CD4-positive, CD25-positive, alpha-beta regulatory T cell (primary cell): Measurements from ENCODE around the gene DBNL. TPM values are rescaled to one million over a fixed set of nuclear protein-coding genes. Genes with fewer than 3 reads are reported as not detected.
A peak's percentile ranks its signal among the peaks of the same experiment; 100 is the strongest.

Experiments used
- ATAC-seq, 2 donors: fragments of 150-1000 bp; cut with Tn5 transposase; one replicate each; pipeline ENCODE4 v1.10.0; 2021; ENCODE audit warnings: low read depth in 2 of 2, moderate number of reproducible peaks in 2 of 2, moderate library complexity in 1 of 2
- DNase-seq, 3 donors: peaks; one replicate each; pipeline versions ENCODE4 v3.0.0 to v3.0.0-alpha.2; 2012 to 2022; ENCODE audit warnings: mixed read lengths in 1 of 3
- H3K27ac ChIP-seq: one replicate; pipeline ENCODE4 v1.7.0; 2013; ENCODE audit warnings: mild to moderate bottlenecking, low read length; ENCODE audit not compliant: insufficient read depth, poor library complexity, severe bottlenecking
- H3K27me3 ChIP-seq: one replicate; pipeline ENCODE4 v1.7.0; 2013; ENCODE audit warnings: low read length; ENCODE audit not compliant: control insufficient read depth, insufficient read depth
- H3K36me3 ChIP-seq: one replicate; pipeline ENCODE4 v1.7.0; 2013; ENCODE audit warnings: mild to moderate bottlenecking, low read length, moderate library complexity; ENCODE audit not compliant: control insufficient read depth, insufficient read depth
- H3K4me1 ChIP-seq: 2 replicates; pipeline ENCODE4 v1.7.0; 2013; ENCODE audit warnings: mild to moderate bottlenecking, low read length; ENCODE audit not compliant: insufficient read depth, control insufficient read depth, poor library complexity, severe bottlenecking
- H3K4me3 ChIP-seq: one replicate; pipeline ENCODE4 v1.7.0; 2013; ENCODE audit warnings: low read depth, mild to moderate bottlenecking, low read length, moderate library complexity
- H3K9me3 ChIP-seq, 2 experiments: 1 replicate in 1 of 2; 2 replicates in 1 of 2; pipeline ENCODE4 v1.7.0; 2013; ENCODE audit warnings: low read length in 2 of 2, mild to moderate bottlenecking in 1 of 2, moderate library complexity in 1 of 2; ENCODE audit not compliant: control insufficient read depth in 2 of 2
- H3K27ac Mint-ChIP-seq, 3 donors: one replicate each; pipeline ENCODE4 v1.8.0; 2020 to 2022; ENCODE audit warnings: mild to moderate bottlenecking in 3 of 3, mixed read lengths in 3 of 3, moderate library complexity in 2 of 3
- H3K27me3 Mint-ChIP-seq: one replicate; pipeline ENCODE4 v1.8.0; 2022; ENCODE audit warnings: mild to moderate bottlenecking, mixed read lengths
- H3K36me3 Mint-ChIP-seq: one replicate; pipeline ENCODE4 v1.8.0; 2020; ENCODE audit warnings: mixed read lengths
- H3K4me1 Mint-ChIP-seq, 4 donors: one replicate each; pipeline ENCODE4 v1.8.0; 2020 to 2022; ENCODE audit warnings: mixed read lengths in 4 of 4, mild to moderate bottlenecking in 1 of 4
- H3K4me3 Mint-ChIP-seq, 4 donors: one replicate each; pipeline ENCODE4 v1.8.0; 2020 to 2022; ENCODE audit warnings: mild to moderate bottlenecking in 4 of 4, mixed read lengths in 4 of 4, moderate library complexity in 3 of 4
- H3K9me3 Mint-ChIP-seq, 7 donors: one replicate each; pipeline ENCODE4 v1.8.0; 2020 to 2022; ENCODE audit warnings: mixed read lengths in 7 of 7, mild to moderate bottlenecking in 3 of 7, moderate library complexity in 2 of 7
- polyA plus RNA-seq, 4 donors: library from polyadenylated mRNA; unstranded; fragments of 300-500 nt; fragmentation: Illumina TruSeq; gene quantifications; one replicate each; pipeline ENCODE4 v1.2.3, GENCODE V29; 2021
- total RNA-seq: library from RNA; stranded (reverse); gene quantifications from one replicate; pipeline ENCODE4 v1.2.3, GENCODE V29; 2022

DBNL gene
- total and polyA plus RNA-seq, 5 donors from 2014 or later = 104 to 206 (median 167) TPM

- DNase-seq = peak; percentile 26 to 57 (median 39)
- H3K27me3 Mint-ChIP-seq = no peaks in the 10 kb centered on the region
- no peak overlapping the region for H3K4me3 Mint-ChIP-seq
- H3K36me3 ChIP-seq = peaks cover 41% of the 10 kb centered on the region
- H3K27ac ChIP-seq = no peak overlapping the region
- no peaks in the 10 kb centered on the region for H3K27me3 ChIP-seq
- no peaks in the 10 kb centered on the region for H3K4me1 ChIP-seq
- H3K9me3 ChIP-seq = no peaks in the 10 kb centered on the region
- ATAC-seq = peak; percentile 33 to 39
- H3K36me3 Mint-ChIP-seq = peaks cover 11% of the 10 kb centered on the region
- H3K4me3 ChIP-seq = no peak overlapping the region
- peaks cover 0 to 1% (median 0%) of the 10 kb centered on the region in 7 donors for H3K9me3 Mint-ChIP-seq
- peak overlapping the region; percentile 38 to 90 (median 78) for H3K27ac Mint-ChIP-seq
- H3K4me1 Mint-ChIP-seq = peaks cover 0 to 28% (median 7%) of the 10 kb centered on the region in 4 donors
Observed at GRCh38 chr7:44072364-44073231, 28.1 kb downstream of the DBNL start.

DNA sequence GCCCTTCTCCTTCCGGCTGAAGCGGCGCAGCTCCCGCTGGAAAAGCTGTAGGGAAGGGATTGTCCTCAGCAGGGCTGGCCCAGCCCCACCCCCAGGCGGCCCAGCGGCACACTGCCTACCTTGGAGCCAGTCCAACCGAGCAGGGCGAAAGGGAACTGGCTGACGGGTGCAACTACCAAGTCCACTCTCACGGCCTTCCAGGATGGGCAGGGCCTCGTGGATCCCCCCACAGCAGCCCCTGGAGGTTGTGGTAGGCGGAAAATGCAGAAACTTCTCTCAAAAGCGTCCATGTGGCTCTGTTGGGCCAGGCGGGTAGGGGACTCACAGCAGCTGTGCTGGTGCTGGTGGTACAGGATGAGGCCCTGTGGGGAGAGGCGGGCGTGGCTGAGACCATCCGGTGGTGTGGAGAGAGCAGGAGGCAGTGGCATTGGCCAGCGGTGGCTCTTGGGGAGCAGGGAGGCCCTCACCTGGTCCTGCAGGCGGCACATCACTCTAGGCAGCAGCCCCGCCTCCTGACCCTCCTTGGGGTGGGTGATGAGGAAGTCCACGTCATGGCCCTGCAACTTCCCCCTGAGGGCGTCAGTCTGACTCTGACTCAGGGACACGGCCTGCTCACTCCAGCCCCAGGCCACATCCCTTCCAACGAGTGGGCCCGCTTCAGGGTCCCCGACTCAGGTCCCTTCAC lies 29.3 kb downstream of the DBNL start:
- no peak overlapping the region for H3K4me3 ChIP-seq
- H3K27me3 Mint-ChIP-seq = no peaks in the 10 kb centered on the region
- DNase-seq (peak in 1 of 3 donors; percentile 40), ATAC-seq (peak; percentile 59 to 74)
- H3K36me3 Mint-ChIP-seq = peaks cover 15% of the 10 kb centered on the region
- H3K27ac ChIP-seq = peak overlapping the region; percentile 47
- peaks cover 0 to 31% (median 10%) of the 10 kb centered on the region in 4 donors for H3K4me1 Mint-ChIP-seq
- H3K9me3 Mint-ChIP-seq = peaks cover 0 to 1% (median 0%) of the 10 kb centered on the region in 7 donors
- no peaks in the 10 kb centered on the region for H3K27me3 ChIP-seq
- H3K4me1 ChIP-seq = no peaks in the 10 kb centered on the region
- no peak overlapping the region for H3K27ac Mint-ChIP-seq
- peak overlapping the region in 1 of 4 donors; percentile 58 for H3K4me3 Mint-ChIP-seq
- H3K36me3 ChIP-seq = peaks cover 53% of the 10 kb centered on the region
- H3K9me3 ChIP-seq = no peaks in the 10 kb centered on the region

DNA sequence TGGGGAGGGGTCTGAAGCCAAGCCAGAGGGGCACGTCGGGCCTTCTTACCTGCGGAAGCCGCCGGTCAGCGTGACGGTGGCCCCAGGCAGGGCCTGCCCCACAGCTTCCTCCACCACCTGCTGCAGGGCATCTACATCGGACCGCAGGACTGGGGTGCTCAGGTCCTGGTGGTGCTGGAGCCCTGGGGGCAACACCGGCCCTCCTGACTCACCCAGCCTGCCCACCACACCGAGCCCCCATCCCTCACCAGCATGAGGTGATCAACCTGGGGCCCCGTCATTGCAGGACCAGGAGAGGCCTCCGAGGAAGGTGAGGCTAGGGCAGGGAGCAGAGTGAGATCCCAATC lies 29.8 kb downstream of the DBNL start:
- Histone ChIP-seq H3K36me3 (peaks cover 57% of the 10 kb centered on the region), H3K4me3 (no peak overlapping the region), H3K9me3 (no peaks in the 10 kb centered on the region), H3K27me3 (no peaks in the 10 kb centered on the region), H3K4me1 (no peaks in the 10 kb centered on the region), H3K27ac (peak overlapping the region; percentile 47)
- H3K27me3 Mint-ChIP-seq = no peaks in the 10 kb centered on the region
- H3K4me3 Mint-ChIP-seq = no peak overlapping the region
- ATAC-seq (no peak), DNase-seq (no peak)
- peaks cover 15% of the 10 kb centered on the region for H3K36me3 Mint-ChIP-seq
- peaks cover 0 to 31% (median 10%) of the 10 kb centered on the region in 4 donors for H3K4me1 Mint-ChIP-seq
- H3K9me3 Mint-ChIP-seq = peaks cover 0 to 1% (median 0%) of the 10 kb centered on the region in 7 donors
- no peak overlapping the region for H3K27ac Mint-ChIP-seq

DNA sequence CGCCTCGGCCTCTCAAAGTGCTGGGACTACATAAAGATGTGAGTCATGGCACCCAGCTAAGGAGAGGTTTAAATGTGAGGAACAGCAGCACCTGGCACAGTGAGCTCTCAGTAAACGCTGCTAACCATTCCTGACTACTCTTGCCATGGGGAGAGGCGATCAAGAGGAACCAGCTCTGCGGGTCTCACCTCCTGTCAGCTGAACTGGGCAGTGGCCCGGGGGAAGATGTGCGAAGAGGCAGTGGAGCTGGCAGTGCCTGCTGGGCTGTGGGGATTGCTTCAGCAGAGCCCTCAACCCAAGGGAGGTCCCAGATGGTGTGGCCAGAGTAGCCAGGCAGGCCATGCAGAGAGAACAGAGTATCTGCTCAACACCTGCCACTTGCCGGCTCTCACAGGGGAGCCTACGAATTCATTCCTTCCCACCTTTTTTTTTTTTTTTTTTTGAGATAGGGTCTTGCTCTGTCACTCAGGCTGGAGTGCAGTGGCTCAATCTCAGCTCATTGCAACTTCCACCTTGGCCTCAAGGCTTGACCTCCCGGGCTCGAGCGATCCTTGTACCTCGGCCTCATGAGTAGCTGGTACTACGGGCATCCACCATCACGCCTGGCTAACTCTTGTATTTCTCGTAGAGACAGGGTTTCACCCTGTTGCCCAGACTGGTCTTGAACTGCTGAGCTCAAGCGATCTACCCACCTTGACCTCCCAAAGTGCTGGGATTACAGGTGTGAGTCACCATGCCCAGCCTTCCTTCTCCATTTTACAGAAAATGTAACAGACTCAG lies 31.0 kb downstream of the DBNL start:
- Histone ChIP-seq H3K27ac (no peak overlapping the region), H3K36me3 (peaks cover 67% of the 10 kb centered on the region), H3K4me1 (peaks cover 6% of the 10 kb centered on the region), H3K9me3 (no peaks in the 10 kb centered on the region), H3K27me3 (no peaks in the 10 kb centered on the region), H3K4me3 (no peak overlapping the region)
- Mint-ChIP-seq H3K4me3 (peak overlapping the region in 1 of 4 donors; percentile 21), H3K4me1 (peaks cover 0 to 39% (median 10%) of the 10 kb centered on the region in 4 donors), H3K9me3 (peaks cover 0 to 1% (median 0%) of the 10 kb centered on the region in 7 donors), H3K27ac (no peak overlapping the region), H3K27me3 (no peaks in the 10 kb centered on the region), H3K36me3 (peaks cover 15% of the 10 kb centered on the region)
- DNase-seq = no peak
- no peak for ATAC-seq

GRCh38 chr7:44076101-44076895 lies 31.8 kb downstream of the DBNL start:
- H3K9me3 ChIP-seq = no peaks in the 10 kb centered on the region
- H3K4me3 Mint-ChIP-seq = no peak overlapping the region
- no peak overlapping the region for H3K4me3 ChIP-seq
- ATAC-seq = no peak
- H3K9me3 Mint-ChIP-seq = peaks cover 0 to 1% (median 0%) of the 10 kb centered on the region in 7 donors
- H3K27me3 Mint-ChIP-seq = no peaks in the 10 kb centered on the region
- DNase-seq = no peak
- peaks cover 69% of the 10 kb centered on the region for H3K36me3 ChIP-seq
- H3K4me1 Mint-ChIP-seq = peaks cover 4 to 47% (median 15%) of the 10 kb centered on the region in 4 donors
- H3K27ac Mint-ChIP-seq = no peak overlapping the region
- no peaks in the 10 kb centered on the region for H3K27me3 ChIP-seq
- peaks cover 19% of the 10 kb centered on the region for H3K36me3 Mint-ChIP-seq
- H3K4me1 ChIP-seq = peaks cover 14% of the 10 kb centered on the region
- no peak overlapping the region for H3K27ac ChIP-seq

GRCh38 chr7:44077061-44077460 lies 32.6 kb downstream of the DBNL start:
- H3K4me3 Mint-ChIP-seq = no peak overlapping the region
- no peaks in the 10 kb centered on the region for H3K9me3 ChIP-seq
- no peak overlapping the region for H3K27ac Mint-ChIP-seq
- peaks cover 0 to 1% (median 0%) of the 10 kb centered on the region in 7 donors for H3K9me3 Mint-ChIP-seq
- H3K36me3 Mint-ChIP-seq = peaks cover 20% of the 10 kb centered on the region
- peaks cover 20% of the 10 kb centered on the region for H3K4me1 ChIP-seq
- H3K4me3 ChIP-seq = no peak overlapping the region
- H3K27ac ChIP-seq = no peak overlapping the region
- ATAC-seq (no peak), DNase-seq (no peak)
- H3K27me3 Mint-ChIP-seq = no peaks in the 10 kb centered on the region
- H3K4me1 Mint-ChIP-seq = peaks cover 6 to 49% (median 18%) of the 10 kb centered on the region in 4 donors
- no peaks in the 10 kb centered on the region for H3K27me3 ChIP-seq
- peaks cover 69% of the 10 kb centered on the region for H3K36me3 ChIP-seq

GRCh38 chr7:44077681-44078091 lies 33.2 kb downstream of the DBNL start:
- H3K4me1 Mint-ChIP-seq = peaks cover 6 to 46% (median 19%) of the 10 kb centered on the region in 4 donors
- no peaks in the 10 kb centered on the region for H3K27me3 Mint-ChIP-seq
- H3K9me3 Mint-ChIP-seq = peaks cover 0 to 1% (median 0%) of the 10 kb centered on the region in 7 donors
- H3K9me3 ChIP-seq = no peaks in the 10 kb centered on the region
- no peak overlapping the region for H3K27ac Mint-ChIP-seq
- H3K27ac ChIP-seq = no peak overlapping the region
- H3K36me3 ChIP-seq = peaks cover 69% of the 10 kb centered on the region
- peaks cover 21% of the 10 kb centered on the region for H3K4me1 ChIP-seq
- peak overlapping the region in 3 of 4 donors; percentile 17 to 44 (median 32) for H3K4me3 Mint-ChIP-seq
- H3K36me3 Mint-ChIP-seq = peaks cover 14% of the 10 kb centered on the region
- H3K27me3 ChIP-seq = no peaks in the 10 kb centered on the region
- no peak for ATAC-seq
- no peak for DNase-seq
- no peak overlapping the region for H3K4me3 ChIP-seq
